CD4-positive, alpha-beta T cell treated with Interleukin-12 subunit alpha and Interleukin-12 subunit beta, for 1 hour (primary cell): ENCODE data around the gene WIPF3.
"Not testable (repeated sequence)": the region's sequence is repeated elsewhere in the genome, so short reads cannot be mapped to it uniquely, and the experiment has no call there.

Experiments
- DNase-seq: peaks from one replicate; pipeline ENCODE4 v3.0.0-alpha.2; 2020

Gene WIPF3

GRCh38 chr7:29884399-29885272 lies 78.3 kb downstream of the WIPF3 start:
- DNase-seq = no peak

DNA sequence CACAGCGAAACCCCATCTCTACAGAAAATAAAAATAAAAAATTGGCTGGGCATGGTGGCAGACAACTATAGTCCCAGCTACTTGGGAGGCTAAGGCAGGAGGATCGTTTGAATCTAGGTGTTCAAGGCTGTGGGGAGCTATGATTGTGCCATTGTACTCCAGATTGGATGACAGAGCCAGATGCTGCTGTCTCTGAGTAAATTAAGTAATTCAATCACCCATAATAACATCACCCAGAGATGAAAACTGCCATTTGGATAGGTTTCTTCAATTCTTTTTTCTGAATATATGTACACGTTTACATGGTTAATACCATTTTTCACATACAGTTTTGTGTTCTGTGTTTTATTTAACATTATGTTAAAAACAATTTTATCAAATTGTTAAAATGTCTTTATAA lies 79.3 kb downstream of the WIPF3 start:
- no peak for DNase-seq

DNA sequence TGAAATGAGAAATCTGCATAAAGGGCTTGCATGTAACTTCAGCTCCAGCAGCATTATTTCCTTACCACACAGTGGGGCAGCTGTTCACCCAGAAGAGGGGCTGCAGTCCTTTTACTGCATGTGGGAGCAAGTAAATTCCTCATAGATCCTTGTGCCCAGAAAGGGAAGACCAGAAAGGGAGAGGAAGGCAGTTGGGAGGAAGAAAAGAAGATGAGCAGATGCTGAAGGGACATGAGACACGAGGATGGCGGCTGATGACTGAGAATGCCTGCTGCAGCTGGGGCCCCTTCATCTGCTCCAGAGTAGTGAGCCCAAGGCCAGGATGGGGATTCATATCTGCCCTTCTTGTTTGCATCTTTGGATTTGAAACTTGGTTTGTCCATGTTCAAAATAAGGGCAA lies 80.5 kb downstream of the WIPF3 start:
- DNase-seq = no peak

DNA sequence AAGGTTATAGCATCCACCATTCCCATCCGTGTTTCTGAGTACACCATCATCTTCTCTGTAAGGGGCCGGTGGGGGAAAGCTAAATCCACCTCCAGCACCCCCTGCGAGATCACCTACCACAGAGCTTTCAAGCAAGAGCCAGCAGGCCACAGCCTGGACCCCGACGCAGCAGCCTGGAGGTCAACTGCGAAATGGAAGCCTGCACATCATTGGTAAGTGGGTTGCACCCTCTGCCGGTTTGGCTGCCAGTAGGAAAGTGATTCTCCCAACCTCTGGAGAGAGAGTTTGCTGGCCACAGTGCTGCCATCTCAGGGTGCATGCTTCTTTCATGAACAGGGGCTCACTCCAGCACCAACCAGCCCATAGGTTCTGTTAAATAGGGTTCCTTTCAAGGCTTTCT lies 81.7 kb downstream of the WIPF3 start:
- no peak for DNase-seq

GRCh38 chr7:29889288-29889687 lies 83.0 kb downstream of the WIPF3 start:
- no peak for DNase-seq

DNA sequence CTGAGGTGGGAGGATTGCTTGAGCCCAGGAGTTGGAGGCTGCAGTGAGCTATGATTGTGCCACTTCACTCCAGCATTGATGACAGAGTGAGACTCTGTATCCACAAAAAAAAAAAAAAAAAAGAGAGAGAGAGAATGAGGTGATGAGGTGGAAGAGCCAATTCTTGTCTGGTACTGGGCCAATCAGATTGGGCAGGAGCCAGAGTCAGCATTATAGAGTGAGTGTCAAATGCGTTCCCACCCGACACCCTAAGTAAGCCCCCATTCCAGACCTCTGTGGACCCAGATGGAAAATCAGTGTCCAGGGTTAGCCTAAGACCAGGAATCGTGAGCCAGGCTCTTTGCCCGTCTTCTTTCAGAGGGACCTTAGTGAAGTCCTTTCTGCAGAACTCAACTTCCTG lies 83.9 kb downstream of the WIPF3 start:
- no peak for DNase-seq

DNA sequence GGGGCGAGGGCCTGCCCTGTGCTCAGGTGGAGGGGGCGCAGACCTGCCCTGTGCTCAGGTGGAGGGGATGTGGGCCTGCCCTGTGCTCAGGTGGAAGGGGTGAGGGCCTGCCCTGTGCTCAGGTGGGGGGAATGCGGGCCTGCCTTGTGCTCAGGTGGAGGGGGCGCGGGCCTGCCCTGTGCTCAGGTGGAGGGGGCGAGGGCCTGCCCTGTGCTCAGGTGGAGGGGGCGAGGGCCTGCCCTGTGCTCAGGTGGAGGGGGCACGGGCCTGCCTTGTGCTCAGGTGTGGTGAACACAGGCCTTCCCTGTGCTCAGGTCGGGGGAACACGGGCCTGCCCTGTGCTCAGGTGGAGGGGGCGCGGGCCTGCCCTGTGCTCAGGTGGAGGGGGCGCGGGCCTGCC lies 84.5 kb downstream of the WIPF3 start:
- not testable (repeated sequence) for DNase-seq

GRCh38 chr7:29891766-29892165 lies 85.5 kb downstream of the WIPF3 start:
- no peak for DNase-seq

- DNase-seq = no peak
Observed at GRCh38 chr7:29892231-29892630, 85.9 kb downstream of the WIPF3 start.

GRCh38 chr7:29893351-29893965 lies 87.2 kb downstream of the WIPF3 start:
- no peak for DNase-seq

- DNase-seq = no peak
Observed at GRCh38 chr7:29894256-29894655, 87.9 kb downstream of the WIPF3 start.

DNA sequence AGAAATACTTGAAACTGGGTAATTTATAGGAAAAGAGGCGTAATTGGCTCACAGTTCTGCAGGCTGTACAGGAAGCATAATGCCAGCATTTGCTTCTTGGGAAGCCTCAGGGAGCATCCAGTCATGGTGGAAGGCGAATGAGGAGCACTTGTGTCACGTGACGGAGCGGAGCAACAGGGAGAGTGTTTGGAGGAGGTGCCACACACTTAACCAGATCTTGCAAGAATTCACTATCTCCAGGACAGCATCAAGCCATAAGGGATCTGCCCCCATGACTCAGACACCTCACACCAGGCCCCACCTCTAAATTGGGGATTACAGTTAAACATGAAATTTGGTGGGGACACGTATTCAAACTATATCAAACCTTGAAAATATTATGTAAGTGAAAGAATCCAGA lies 89.3 kb downstream of the WIPF3 start:
- DNase-seq = no peak

DNA sequence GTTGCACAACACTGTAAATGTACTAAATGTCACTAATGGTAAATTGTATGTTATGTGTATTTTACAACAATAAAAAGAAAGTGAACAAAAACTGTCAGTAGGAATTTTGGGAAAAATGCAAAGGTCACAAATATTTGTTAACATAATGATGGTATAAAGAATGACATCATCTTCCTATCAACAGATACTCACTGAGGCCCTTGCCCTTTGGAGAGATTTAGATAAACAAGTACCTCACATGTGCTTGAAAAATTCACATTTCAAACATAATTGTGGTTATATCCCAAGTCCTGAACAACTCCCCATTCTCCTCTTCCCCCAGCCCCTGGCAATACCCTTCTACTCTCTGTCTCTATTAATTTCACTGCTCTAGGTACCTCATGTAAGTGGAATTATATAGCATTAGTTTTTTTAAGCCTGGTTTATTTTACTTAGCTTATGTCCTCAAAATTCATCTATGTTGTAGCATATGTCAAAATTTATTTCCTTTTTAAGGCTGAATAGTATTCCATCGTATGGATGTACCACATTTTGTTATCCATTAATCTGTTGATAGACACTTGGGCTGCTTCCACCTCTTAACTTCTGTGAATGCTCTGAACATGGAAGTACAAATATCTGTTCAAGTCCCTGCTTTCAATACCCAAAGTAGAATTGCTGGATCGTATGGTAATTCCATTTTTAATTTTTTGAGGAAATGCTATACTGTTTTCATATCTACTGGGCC lies 90.5 kb downstream of the WIPF3 start:
- no peak for DNase-seq

DNA sequence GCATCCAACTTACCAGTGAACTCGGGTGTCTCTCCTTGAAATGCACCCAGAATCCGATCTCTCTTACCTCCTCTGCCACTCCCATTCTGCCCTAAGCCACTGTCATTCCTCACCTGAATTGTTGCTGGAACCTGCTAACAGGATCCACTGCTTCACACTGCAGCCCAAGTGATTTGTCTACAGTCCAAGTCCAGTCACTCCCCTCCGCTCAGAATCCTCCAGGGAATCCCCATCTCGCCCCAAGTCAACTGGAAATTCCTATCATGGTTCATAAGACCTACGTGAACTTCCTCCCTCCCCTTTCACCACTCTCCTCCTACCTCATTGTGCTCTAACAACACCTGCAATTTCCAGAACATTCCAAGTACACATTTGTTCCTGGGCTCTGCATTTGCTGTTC lies 92.0 kb downstream of the WIPF3 start:
- no peak for DNase-seq

GRCh38 chr7:29900745-29901144 lies 94.4 kb downstream of the WIPF3 start:
- DNase-seq = no peak

- DNase-seq = no peak
Observed at GRCh38 chr7:29906200-29907022, 100.1 kb downstream of the WIPF3 start.

GRCh38 chr7:29914180-29914579 lies 107.9 kb downstream of the WIPF3 start:
- DNase-seq = no peak

DNA sequence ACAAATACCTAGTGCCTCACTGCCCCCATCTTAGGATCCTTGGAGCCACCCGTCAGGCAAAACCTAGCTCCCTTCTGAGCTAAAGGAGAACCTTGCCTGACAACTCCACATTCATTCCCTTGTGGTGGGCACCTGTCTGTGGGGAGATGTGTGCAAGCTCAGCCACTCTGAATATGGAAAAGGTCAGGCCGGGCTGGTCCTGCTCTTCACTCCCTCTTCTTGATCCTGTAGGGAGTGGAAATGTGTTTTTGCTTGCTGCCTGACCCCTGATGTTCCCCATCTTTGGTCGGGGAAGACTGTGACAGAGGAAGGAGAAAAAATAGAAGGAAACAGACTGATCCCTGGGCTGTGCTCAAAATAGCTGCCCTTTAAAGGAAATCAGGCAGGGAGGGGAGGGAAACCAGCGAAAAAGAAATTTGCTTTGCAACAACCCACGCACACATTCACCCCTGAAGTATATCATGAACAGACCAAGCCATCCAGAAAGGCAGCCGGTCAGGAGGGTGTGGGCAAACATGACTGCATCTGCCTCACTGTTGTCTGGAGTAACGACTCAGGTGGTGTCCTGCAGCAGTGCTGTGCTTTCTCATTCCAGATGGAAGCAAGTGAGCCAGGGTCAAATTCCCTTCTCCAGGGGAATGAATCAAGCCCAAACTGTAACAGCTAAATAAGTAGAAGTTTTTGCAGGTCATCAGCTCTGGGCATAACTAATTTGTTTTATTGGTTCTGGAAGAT lies 109.3 kb downstream of the WIPF3 start:
- DNase-seq = no peak

GRCh38 chr7:29917641-29918040 lies 111.3 kb downstream of the WIPF3 start:
- DNase-seq = no peak

- no peak for DNase-seq
Observed at GRCh38 chr7:29918850-29919249, 112.5 kb downstream of the WIPF3 start.

GRCh38 chr7:29919790-29920189 lies 113.5 kb downstream of the WIPF3 start:
- no peak for DNase-seq

DNA sequence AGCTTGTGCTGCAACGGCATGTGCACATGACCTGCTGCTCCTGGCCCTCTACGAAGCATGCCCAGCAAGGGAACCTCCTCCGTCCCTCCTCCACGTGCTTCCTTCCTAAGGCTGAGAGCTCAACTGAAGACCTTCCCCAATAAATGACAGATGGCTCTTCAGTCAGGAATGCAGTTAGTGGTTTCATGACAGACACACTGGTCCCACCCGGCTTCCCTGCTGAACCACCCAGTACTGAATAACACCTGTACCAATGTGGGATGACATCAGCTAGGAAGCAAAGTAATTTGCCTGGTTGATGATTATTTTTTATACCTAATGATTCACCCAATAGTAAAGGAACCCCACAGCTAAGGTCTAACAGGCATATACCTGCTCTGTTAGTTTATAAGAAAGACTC lies 114.2 kb downstream of the WIPF3 start:
- no peak for DNase-seq
